SK-N-SH (cell line): ENCODE measurements around the gene DTX1. TPM values are rescaled to one million over a fixed set of nuclear protein-coding genes. Genes with fewer than 3 reads are reported as not detected.

Source experiments
- CTCF ChIA-PET: fragments of 300-600, 350-600 bp; formaldehyde crosslinking; extraction: SDS; loops from one replicate; lab custom pipeline; 2021; lab: Yijun Ruan, JAX
- POLR2A ChIA-PET: fragments of 350-600 bp; sonication (Branson Sonifier 250); formaldehyde crosslinking; extraction: SDS; loops from one replicate; lab custom pipeline; 2020; ENCODE audit warnings: antibody characterized with exemption, inconsistent platforms; lab: Yijun Ruan, JAX
- DNase-seq: peaks from one replicate; pipeline ENCODE4 v3.0.0; 2012
- H2AFZ ChIP-seq: fragments of 200-600 bp; sonication (generic); 2 replicates; pipeline ENCODE4 v1.8.1; 2016; ENCODE audit warnings: antibody characterized with exemption, mild to moderate bottlenecking, low read depth
- H3F3A ChIP-seq: fragments of 200-600 bp; sonication (generic); replicated peaks from 2 replicates; pipeline ENCODE3; 2016; ENCODE audit warnings: antibody characterized with exemption, mild to moderate bottlenecking; ENCODE audit not compliant: insufficient read depth
- H3K27ac ChIP-seq, 2 experiments: fragments of 200-500 bp in 1 of 2; fragments of 200-600 bp in 1 of 2; sonication (Bioruptor generic) in 1 of 2; sonication (generic), shearing (Covaris generic) in 1 of 2; 2 replicates each; pipeline versions ENCODE4 v1.5.1 to v1.6.1; 2014 to 2016; ENCODE audit warnings: low read depth in 2 of 2, inconsistent platforms in 1 of 2, low read length in 1 of 2, mild to moderate bottlenecking in 1 of 2, mixed read lengths in 1 of 2
- H3K27me3 ChIP-seq: fragments of 200-600 bp; sonication (generic), shearing (Covaris generic); 2 replicates; pipeline ENCODE4 v1.6.1; 2016; ENCODE audit warnings: mixed run types; ENCODE audit not compliant: insufficient read depth
- H3K36me3 ChIP-seq, 2 experiments: fragments of 200-500 bp in 1 of 2; fragments of 200-600 bp in 1 of 2; sonication (Bioruptor generic) in 1 of 2; sonication (generic) in 1 of 2; replicated peaks in 1 of 2; 2 replicates each; pipeline versions ENCODE3 to v1.5.1; 2014 to 2016; ENCODE audit warnings: low read length in 1 of 2, mild to moderate bottlenecking in 1 of 2; ENCODE audit not compliant: insufficient read depth in 2 of 2, control insufficient read depth in 1 of 2
- H3K4me1 ChIP-seq, 2 experiments: fragments of 200-500 bp in 1 of 2; fragments of 200-600 bp in 1 of 2; sonication (Bioruptor generic) in 1 of 2; sonication (generic), shearing (Covaris generic) in 1 of 2; 2 replicates each; pipeline versions ENCODE4 v1.5.1 to v1.6.1; 2014 to 2016; ENCODE audit warnings: low read depth in 1 of 2, low read length in 1 of 2, mixed run types in 1 of 2; ENCODE audit not compliant: insufficient read depth in 2 of 2, control insufficient read depth in 1 of 2
- H3K4me2 ChIP-seq: fragments of 200-600 bp; sonication (generic), shearing (Covaris generic); 2 replicates; pipeline ENCODE4 v1.6.1; 2017; ENCODE audit warnings: mixed run types
- H3K4me3 ChIP-seq, 2 experiments: fragments of 200-500 bp in 1 of 2; fragments of 200-600 bp in 1 of 2; sonication (Bioruptor generic) in 1 of 2; sonication (generic), shearing (Covaris generic) in 1 of 2; 2 replicates each; pipeline versions ENCODE4 v1.5.1 to v1.8.1; 2014 to 2016; ENCODE audit warnings: low read depth in 2 of 2, inconsistent platforms in 1 of 2, low read length in 1 of 2, mild to moderate bottlenecking in 1 of 2, mixed read lengths in 1 of 2, moderate library complexity in 1 of 2
- H3K79me2 ChIP-seq: fragments of 200-600 bp; sonication (generic); 2 replicates; pipeline ENCODE4 v1.8.1; 2017; ENCODE audit warnings: mild to moderate bottlenecking; ENCODE audit not compliant: insufficient read depth
- H3K9ac ChIP-seq: fragments of 200-600 bp; sonication (generic); 2 replicates; pipeline ENCODE4 v1.6.1; 2017; ENCODE audit warnings: mixed run types
- H3K9me2 ChIP-seq: fragments of 200-600 bp; sonication (generic); 2 replicates; pipeline ENCODE4 v1.6.1; 2017; ENCODE audit warnings: mixed run types
- H3K9me3 ChIP-seq: fragments of 200-600 bp; sonication (generic); 2 replicates; pipeline ENCODE4 v1.6.1; 2017; ENCODE audit warnings: mixed run types, mild to moderate bottlenecking, moderate library complexity
- H4K20me1 ChIP-seq: fragments of 200-600 bp; sonication (generic); 2 replicates; pipeline ENCODE4 v1.6.1; 2017; ENCODE audit warnings: mild to moderate bottlenecking, mixed run types; ENCODE audit not compliant: insufficient read depth
- CTCF ChIP-seq: fragments of 200-600 bp; sonication (generic); IDR thresholded peaks from 2 replicates; pipeline ENCODE4 v1.6.1; 2017; ENCODE audit warnings: antibody characterized with exemption, mild to moderate bottlenecking, moderate library complexity
- ELF1 ChIP-seq: IDR thresholded peaks from 2 replicates; pipeline ENCODE4 v1.4.0; 2012
- EZH2phosphoT487 ChIP-seq: fragments of 200-600 bp; sonication (generic); IDR thresholded peaks from 2 replicates; pipeline ENCODE4 v1.6.1; 2017; ENCODE audit warnings: low read depth, mixed run types, mild to moderate bottlenecking, antibody characterized with exemption, moderate library complexity, borderline replicate concordance
- FOXM1 ChIP-seq: IDR thresholded peaks from 2 replicates; pipeline ENCODE4 v1.4.0; 2012; ENCODE audit warnings: low read depth, mild to moderate bottlenecking
- GABPA ChIP-seq: IDR thresholded peaks from 2 replicates; pipeline ENCODE4 v1.4.0; 2012; ENCODE audit warnings: low read depth, mild to moderate bottlenecking
- GATA2 ChIP-seq: sonication (generic); formaldehyde crosslinking; IDR thresholded peaks from 2 replicates; pipeline ENCODE4 v1.5.0; 2020; ENCODE audit warnings: mild to moderate bottlenecking, missing genetic modification reagents
- IRF3 ChIP-seq: fragments of 150-350 bp; IDR thresholded peaks from 2 replicates; pipeline ENCODE4 v1.6.1; 2016; ENCODE audit warnings: mild to moderate bottlenecking, low read depth, low read length
- MAX ChIP-seq: IDR thresholded peaks from 2 replicates; pipeline ENCODE4 v1.4.0; 2012; ENCODE audit warnings: low read depth
- NFIC ChIP-seq: IDR thresholded peaks from 2 replicates; pipeline ENCODE4 v1.4.0; 2012; ENCODE audit warnings: borderline replicate concordance
- POLR2AphosphoS5 ChIP-seq: IDR thresholded peaks from 2 replicates; pipeline ENCODE4 v1.6.1; 2012; ENCODE audit warnings: low read depth, low read length
- RCOR1 ChIP-seq: fragments of 150-350 bp; IDR thresholded peaks from 2 replicates; pipeline ENCODE4 v1.6.1; 2017; ENCODE audit warnings: antibody characterized with exemption, low read length
- RFX5 ChIP-seq: IDR thresholded peaks from 2 replicates; pipeline ENCODE4 v1.6.1; 2012; ENCODE audit warnings: mild to moderate bottlenecking, improper control_type of control experiment, low read length
- SIN3A ChIP-seq: IDR thresholded peaks from 2 replicates; pipeline ENCODE4 v1.6.1; 2012; ENCODE audit warnings: low read depth, mild to moderate bottlenecking, low read length, moderate library complexity, borderline replicate concordance
- SMC3 ChIP-seq: IDR thresholded peaks from 2 replicates; pipeline ENCODE4 v1.6.1; 2012; ENCODE audit warnings: low read depth, low read length, improper control_type of control experiment
- TAF1 ChIP-seq: IDR thresholded peaks from 2 replicates; pipeline ENCODE4 v1.6.1; 2012; ENCODE audit warnings: low read depth, mild to moderate bottlenecking, low read length, moderate library complexity, borderline replicate concordance
- TCF12 ChIP-seq: IDR thresholded peaks from 2 replicates; pipeline ENCODE4 v1.4.0; 2012
- USF2 ChIP-seq: fragments of 150-350 bp; IDR thresholded peaks from 2 replicates; pipeline ENCODE4 v1.6.1; 2017; ENCODE audit warnings: antibody characterized with exemption, low read length, low read depth, borderline replicate concordance
- WGBS: methylation state at CpG from one replicate; pipeline ENCODE4 v1.1.6; 2017; ENCODE audit warnings: low lambda C conversion rate; 5-methylcytosine and 5-hydroxymethylcytosine counted together
- polyA plus RNA-seq, 3 experiments: library from polyadenylated mRNA; depleted of rRNA; stranded (reverse); fragments of >200 nt; gene quantifications; 2 replicates each; pipeline ENCODE4 v1.2.3, GENCODE V29; 2012

The DTX1 gene
- polyA plus RNA-seq, 1 of the 3 experiments (the other 2 are of a cell fraction), result 0.72 TPM

- no peak for TF ChIP-seq CTCF
Observed at GRCh38 chr12:113066813-113067400, 10.4 kb downstream of the DTX1 start (continued).

GRCh38 chr12:113067987-113068935 is 11.7 kb downstream of the DTX1 start:
- Histone ChIP-seq H3K9ac (no peak overlapping the region), H2AFZ (no peak overlapping the region), H3K9me3 (no peaks in the 10 kb centered on the region), H3K4me3 (no peak overlapping the region), H4K20me1 (no peaks in the 10 kb centered on the region), H3K27me3 (no peaks in the 10 kb centered on the region), H3K4me2 (no peak overlapping the region), H3K9me2 (no peaks in the 10 kb centered on the region), H3K79me2 (no peaks in the 10 kb centered on the region), H3K36me3 (no peaks in the 10 kb centered on the region), H3K27ac (no peak overlapping the region), H3K4me1 (peaks cover 0 to 11% of the 10 kb centered on the region in 2 experiments; a peak in 1 of 4 replicates), H3F3A (no peaks in the 10 kb centered on the region)
- TF ChIP-seq USF2 (no peak), GATA2 (CRISPR knock-in tag) (no peak), GABPA (no peak)
- DNase-seq, result no peak
- 75% methylated on average over 10 of the region's 10 CpGs for WGBS
- ChIA-PET POLR2A (no interaction called here), CTCF (interaction anchor here (0.6 to 2.9 kb wide), 3 partner anchors 30 to 105 kb away, joined by 3 to 14 read pairs (median 3); no protein-coding TSS in a partner anchor)

GRCh38 chr12:113069149-113069548 is 12.6 kb downstream of the DTX1 start:
- POLR2A ChIA-PET, result no interaction called here
- H3K9me2 ChIP-seq, result no peaks in the 10 kb centered on the region

More at GRCh38 chr12:113069149-113069548, 12.6 kb downstream of the DTX1 start:
- no peak for DNase-seq
- Histone ChIP-seq H3K4me3 (no peak overlapping the region), H3K4me1 (peaks cover 0 to 7% of the 10 kb centered on the region in 2 experiments; a peak in 1 of 4 replicates), H3F3A (no peaks in the 10 kb centered on the region), H2AFZ (no peak overlapping the region), H3K9me3 (no peaks in the 10 kb centered on the region), H3K36me3 (no peaks in the 10 kb centered on the region), H3K79me2 (no peaks in the 10 kb centered on the region), H3K27me3 (no peaks in the 10 kb centered on the region), H3K27ac (no peak overlapping the region), H3K4me2 (no peak overlapping the region), H3K9ac (no peak overlapping the region), H4K20me1 (no peaks in the 10 kb centered on the region)
- CTCF ChIA-PET, result no interaction called here
- TF ChIP-seq TCF12, result no peak
- no peak for TF ChIP-seq ELF1
- TF ChIP-seq EZH2phosphoT487, result no peak
- TF ChIP-seq SIN3A, result no peak
- TF ChIP-seq RFX5, result no peak
- no peak for TF ChIP-seq GATA2 (CRISPR knock-in tag)
- TF ChIP-seq IRF3, result no peak
- no peak for TF ChIP-seq GABPA
- no peak for TF ChIP-seq CTCF
- TF ChIP-seq SMC3, result no peak
- no peak for TF ChIP-seq RCOR1
- TF ChIP-seq NFIC, result no peak
- TF ChIP-seq MAX, result no peak
- TF ChIP-seq POLR2AphosphoS5, result no peak
- TF ChIP-seq FOXM1, result no peak
- TF ChIP-seq TAF1, result no peak
- 71% methylated on average over 5 of the region's 5 CpGs for WGBS
